Natural killer cell treated with Interleukin-12 subunit alpha and Interleukin-12 subunit beta and Interleukin-15 and Interleukin-18, amount 100 ng/mL, for 72 hours (primary cell): ENCODE results near the gene DHDDS. TPM values are rescaled to one million over a fixed set of nuclear protein-coding genes. Genes with fewer than 3 reads are reported as not detected.

ENCODE experiments used
- ATAC-seq, 2 donors: fragments of 150-1000 bp; cut with Tn5 transposase in 1 of 2; sonication (Bioruptor Pico), chemical (Tn5 transposase) in 1 of 2; 2 replicates each; pipeline ENCODE4 v1.10.0; 2021
- DNase-seq: peaks from one replicate; pipeline ENCODE4 v3.0.0; 2022; ENCODE audit warnings: low spot score
- H3K27ac Mint-ChIP-seq, 2 donors: 1 replicate in 1 of 2; 2 replicates in 1 of 2; pipeline ENCODE4 v1.8.0; 2022; ENCODE audit warnings: mixed read lengths in 2 of 2, mild to moderate bottlenecking in 1 of 2, moderate library complexity in 1 of 2
- H3K27me3 Mint-ChIP-seq, 2 donors: 1 replicate in 1 of 2; 2 replicates in 1 of 2; pipeline ENCODE4 v1.8.0; 2022; ENCODE audit warnings: mixed read lengths in 2 of 2
- H3K36me3 Mint-ChIP-seq: one replicate; pipeline ENCODE4 v1.8.0; 2022; ENCODE audit warnings: mixed read lengths
- H3K4me1 Mint-ChIP-seq, 2 donors: 1 replicate in 1 of 2; 2 replicates in 1 of 2; pipeline ENCODE4 v1.8.0; 2022; ENCODE audit warnings: low read depth in 2 of 2, mixed read lengths in 2 of 2, mild to moderate bottlenecking in 1 of 2
- H3K4me3 Mint-ChIP-seq: one replicate; pipeline ENCODE4 v1.8.0; 2022; ENCODE audit warnings: mixed read lengths
- H3K9me3 Mint-ChIP-seq: 2 replicates; pipeline ENCODE4 v1.8.0; 2022; ENCODE audit warnings: mixed read lengths
- total RNA-seq, 2 donors: library from RNA; stranded (reverse); gene quantifications; one replicate each; pipeline ENCODE4 v1.2.3, GENCODE V29; 2022

Gene DHDDS
- total RNA-seq, 2 donors from 2014 or later, result 63.5 to 87.7 TPM

GRCh38 chr1:26408604-26409003, 23.5 kb upstream of the DHDDS start:
- Mint-ChIP-seq H3K4me1 (peaks cover 15 to 18% of the 10 kb centered on the region in 2 donors), H3K27me3 (peaks cover 45 to 55% of the 10 kb centered on the region in 2 donors), H3K36me3 (no peaks in the 10 kb centered on the region), H3K4me3 (no peak overlapping the region), H3K9me3 (peaks cover 3% of the 10 kb centered on the region), H3K27ac (no peak overlapping the region)
- peak; percentile 79 for DNase-seq
- peak; percentile 74 to 84 for ATAC-seq

DNA sequence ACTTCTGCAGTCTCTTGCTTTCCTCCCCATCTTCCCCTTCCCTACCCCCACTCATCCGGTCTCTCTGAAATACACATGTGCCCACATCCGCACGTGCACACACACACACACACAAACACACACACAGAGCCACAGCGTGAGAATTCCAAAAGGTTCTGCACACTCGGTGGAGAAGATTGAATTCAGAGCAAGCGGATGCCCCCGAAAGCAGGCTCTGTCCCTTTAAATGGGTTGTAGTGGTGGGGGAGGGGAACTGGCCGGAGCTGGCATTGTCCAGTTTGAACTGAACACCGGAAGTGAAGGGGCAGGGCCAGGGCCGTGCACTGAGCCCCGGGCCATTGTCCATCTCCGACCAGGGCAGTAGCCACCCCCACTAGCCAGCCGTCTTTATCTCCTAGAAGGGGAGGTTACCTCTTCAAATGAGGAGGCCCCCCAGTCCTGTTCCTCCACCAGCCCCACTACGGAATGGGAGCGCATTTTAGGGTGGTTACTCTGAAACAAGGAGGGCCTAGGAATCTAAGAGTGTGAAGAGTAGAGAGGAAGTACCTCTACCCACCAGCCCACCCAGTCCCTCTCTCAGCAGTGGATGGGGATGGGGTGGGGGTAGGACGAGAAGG, 22.8 kb upstream of the DHDDS start:
- Mint-ChIP-seq H3K27me3 (peaks cover 45 to 55% of the 10 kb centered on the region in 2 donors), H3K4me3 (no peak overlapping the region), H3K36me3 (no peaks in the 10 kb centered on the region), H3K4me1 (peaks cover 15 to 18% of the 10 kb centered on the region in 2 donors), H3K27ac (no peak overlapping the region), H3K9me3 (peaks cover 3% of the 10 kb centered on the region)
- DNase-seq (no peak), ATAC-seq (no peak)

DNA sequence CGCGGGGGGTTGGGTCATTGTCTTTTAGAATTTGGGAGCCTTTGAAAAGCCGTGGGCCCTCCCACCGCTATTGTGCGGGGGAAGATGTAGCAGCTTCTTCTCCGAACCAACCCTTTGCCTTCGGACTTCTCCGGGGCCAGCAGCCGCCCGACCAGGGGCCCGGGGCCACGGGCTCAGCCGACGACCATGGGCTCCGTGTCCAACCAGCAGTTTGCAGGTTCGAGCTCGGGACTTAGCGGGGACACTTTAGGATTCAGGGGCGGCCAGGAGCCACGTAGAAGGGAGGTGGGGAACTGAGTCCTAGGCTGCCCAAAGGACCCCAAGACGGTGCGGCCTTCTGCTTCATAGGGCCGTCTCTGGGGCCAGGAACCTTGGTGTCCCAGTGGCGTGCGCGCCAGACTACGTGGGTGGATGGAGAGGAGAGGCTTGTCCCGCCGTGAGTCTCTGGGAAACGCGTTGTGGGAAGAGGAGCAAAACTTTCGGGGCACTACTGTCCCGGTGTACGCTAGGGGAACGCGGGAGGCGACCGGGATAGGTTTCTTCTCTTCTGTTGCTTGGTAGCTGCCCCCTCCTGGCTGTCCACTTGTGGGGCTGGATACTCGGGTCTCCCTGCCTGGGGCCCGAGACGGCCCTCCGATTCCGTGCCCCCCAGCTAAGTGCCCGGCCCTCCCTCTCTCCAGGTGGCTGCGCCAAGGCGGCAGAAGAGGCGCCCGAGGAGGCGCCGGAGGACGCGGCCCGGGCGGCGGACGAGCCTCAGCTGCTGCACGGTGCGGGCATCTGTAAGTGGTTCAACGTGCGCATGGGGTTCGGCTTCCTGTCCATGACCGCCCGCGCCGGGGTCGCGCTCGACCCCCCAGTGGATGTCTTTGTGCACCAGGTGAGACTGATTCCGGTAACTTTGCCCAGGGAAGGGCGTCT, 21.2 kb upstream of the DHDDS start, which contains the start of gene LIN28A:
LIN28A (plus strand) TSS at position 112 of the 918 bp plus-strand sequence; CDS start at position 187, 75 bp downstream.
- Mint-ChIP-seq H3K27ac (no peak within 1 kb of the TSS), H3K9me3 (peaks cover 3% of the 10 kb centered on the region), H3K4me1 (peaks cover 15 to 18% of the 10 kb centered on the region in 2 donors), H3K27me3 (peaks cover 49 to 66% of the 10 kb centered on the region in 2 donors), H3K4me3 (no peak within 1 kb of the TSS), H3K36me3 (no peaks in the 10 kb centered on the region)
- ATAC-seq, result peak; percentile 28 to 33
- DNase-seq, result no peak

- H3K4me1 Mint-ChIP-seq, result peaks cover 15 to 18% of the 10 kb centered on the region in 2 donors
- DNase-seq (no peak), ATAC-seq (no peak)
- peaks cover 46 to 60% of the 10 kb centered on the region in 2 donors for H3K27me3 Mint-ChIP-seq
- no peak overlapping the region for H3K27ac Mint-ChIP-seq
- H3K9me3 Mint-ChIP-seq, result peaks cover 3% of the 10 kb centered on the region
- no peaks in the 10 kb centered on the region for H3K36me3 Mint-ChIP-seq
- no peak overlapping the region for H3K4me3 Mint-ChIP-seq
Measured at GRCh38 chr1:26411624-26412074, 20.5 kb upstream of the DHDDS start.

GRCh38 chr1:26412180-26412840, 19.8 kb upstream of the DHDDS start:
- no peak overlapping the region for H3K27ac Mint-ChIP-seq
- H3K4me1 Mint-ChIP-seq, result peaks cover 15 to 18% of the 10 kb centered on the region in 2 donors
- ATAC-seq (no peak), DNase-seq (no peak)
- no peak overlapping the region for H3K4me3 Mint-ChIP-seq
- peaks cover 46 to 58% of the 10 kb centered on the region in 2 donors for H3K27me3 Mint-ChIP-seq
- H3K36me3 Mint-ChIP-seq, result no peaks in the 10 kb centered on the region
- H3K9me3 Mint-ChIP-seq, result peaks cover 3% of the 10 kb centered on the region

- no peak overlapping the region for H3K27ac Mint-ChIP-seq
- peaks cover 15 to 18% of the 10 kb centered on the region in 2 donors for H3K4me1 Mint-ChIP-seq
- H3K9me3 Mint-ChIP-seq, result peaks cover 3% of the 10 kb centered on the region
- H3K27me3 Mint-ChIP-seq, result peaks cover 46 to 58% of the 10 kb centered on the region in 2 donors
- H3K4me3 Mint-ChIP-seq, result no peak overlapping the region
- DNase-seq, result no peak
- H3K36me3 Mint-ChIP-seq, result no peaks in the 10 kb centered on the region
- no peak for ATAC-seq
Measured at GRCh38 chr1:26413031-26413430, 19.1 kb upstream of the DHDDS start.

GRCh38 chr1:26417111-26417759, 14.9 kb upstream of the DHDDS start:
- peak; percentile 91 to 93 for ATAC-seq
- Mint-ChIP-seq H3K27me3 (peaks cover 30 to 52% of the 10 kb centered on the region in 2 donors), H3K9me3 (peaks cover 3% of the 10 kb centered on the region), H3K4me3 (no peak overlapping the region), H3K4me1 (no peaks in the 10 kb centered on the region), H3K36me3 (no peaks in the 10 kb centered on the region), H3K27ac (no peak overlapping the region)
- peak; percentile 85 for DNase-seq

DNA sequence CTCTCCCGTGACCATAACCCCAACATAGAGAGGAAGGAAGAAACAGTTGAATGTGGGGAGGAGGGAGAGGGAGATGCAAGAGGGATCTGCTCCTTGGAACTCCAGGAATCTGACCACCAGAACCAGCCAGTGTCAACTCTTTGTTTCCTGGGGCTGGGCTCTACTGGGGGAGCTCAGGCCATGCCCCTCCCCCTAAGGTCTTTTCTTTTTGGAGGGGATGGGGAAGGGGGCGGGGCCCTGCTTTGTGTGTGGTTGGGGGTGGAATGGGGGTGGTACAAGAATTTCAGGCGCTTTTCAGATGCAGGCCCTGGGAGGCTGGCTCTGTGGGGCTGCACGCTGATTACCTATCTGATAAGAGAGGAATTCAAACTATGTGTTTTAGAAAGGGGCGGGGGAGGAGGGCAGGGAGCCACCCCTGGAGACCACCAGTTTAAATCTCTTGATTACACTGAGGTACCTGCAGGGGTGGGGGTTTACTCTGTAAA, 13.2 kb upstream of the DHDDS start:
- H3K27ac Mint-ChIP-seq, result no peak overlapping the region
- H3K4me1 Mint-ChIP-seq, result no peaks in the 10 kb centered on the region
- no peak overlapping the region for H3K4me3 Mint-ChIP-seq
- H3K36me3 Mint-ChIP-seq, result no peaks in the 10 kb centered on the region
- H3K27me3 Mint-ChIP-seq, result peaks cover 26 to 35% of the 10 kb centered on the region in 2 donors
- ATAC-seq, result no peak
- H3K9me3 Mint-ChIP-seq, result no peaks in the 10 kb centered on the region
- DNase-seq, result no peak

DNA sequence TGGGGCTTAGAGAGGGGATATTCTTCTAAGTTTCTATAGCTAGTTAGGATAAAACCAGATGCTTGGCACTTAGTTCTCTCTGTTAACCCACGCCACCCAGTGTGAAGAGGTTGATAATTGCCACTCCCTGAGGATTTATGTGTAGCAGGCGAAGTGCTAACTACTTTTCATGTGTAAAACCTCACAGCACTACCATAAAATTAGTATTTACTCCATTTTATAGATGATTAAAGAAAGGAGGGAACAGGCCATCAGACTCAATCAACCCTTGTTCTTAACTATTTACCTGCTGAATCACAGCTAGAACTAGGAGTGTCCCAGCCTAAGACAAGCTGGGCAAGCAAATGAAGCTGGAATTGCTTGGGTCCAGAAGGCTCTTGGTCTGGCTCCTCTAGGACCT, 12.6 kb upstream of the DHDDS start:
- Mint-ChIP-seq H3K4me1 (no peaks in the 10 kb centered on the region), H3K9me3 (no peaks in the 10 kb centered on the region)
- DNase-seq, result no peak

DNA sequence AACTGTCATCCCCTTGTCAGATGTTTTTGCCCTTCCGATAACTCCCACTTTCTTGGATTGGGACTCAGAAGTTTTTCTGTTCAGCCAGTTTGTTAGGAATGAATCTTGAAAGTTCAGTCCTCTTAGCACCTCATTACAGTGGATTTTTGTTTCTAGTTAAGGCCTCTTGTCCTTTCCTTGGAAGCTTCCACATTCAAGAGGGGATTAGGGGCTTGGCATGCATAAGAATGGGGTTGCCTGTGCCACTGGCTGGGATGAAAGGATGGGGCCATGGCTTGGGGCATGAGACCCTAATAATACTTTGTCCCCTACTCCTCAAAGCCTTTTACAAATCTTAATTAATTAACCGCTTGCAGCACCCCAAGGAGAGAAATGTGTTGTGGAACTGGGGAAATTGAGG, 2.4 kb upstream of the DHDDS start:
- H3K27me3 Mint-ChIP-seq, result peaks cover 12% of the 10 kb centered on the region in 2 donors
- DNase-seq (no peak), ATAC-seq (no peak)
- peaks cover 9 to 18% of the 10 kb centered on the region in 2 donors for H3K4me1 Mint-ChIP-seq
- H3K9me3 Mint-ChIP-seq, result no peaks in the 10 kb centered on the region
- H3K36me3 Mint-ChIP-seq, result peaks cover 10% of the 10 kb centered on the region
- H3K27ac Mint-ChIP-seq, result no peak overlapping the region
- H3K4me3 Mint-ChIP-seq, result no peak overlapping the region

More for the DNA sequence above, 12.6 kb upstream of the DHDDS start:
- no peak overlapping the region for H3K4me3 Mint-ChIP-seq
- ATAC-seq, result no peak
- H3K27ac Mint-ChIP-seq, result no peak overlapping the region
- no peaks in the 10 kb centered on the region for H3K36me3 Mint-ChIP-seq
- peaks cover 20 to 29% of the 10 kb centered on the region in 2 donors for H3K27me3 Mint-ChIP-seq

- DNase-seq (no peak), ATAC-seq (no peak)
- H3K4me1 Mint-ChIP-seq, result peaks cover 9 to 18% of the 10 kb centered on the region in 2 donors
- peak overlapping the region; percentile 99 for H3K4me3 Mint-ChIP-seq
- peaks cover 10% of the 10 kb centered on the region for H3K36me3 Mint-ChIP-seq
- no peaks in the 10 kb centered on the region for H3K9me3 Mint-ChIP-seq
- H3K27me3 Mint-ChIP-seq, result peaks cover 0 to 3% of the 10 kb centered on the region in 2 donors
- peak overlapping the region; percentile 77 to 87 for H3K27ac Mint-ChIP-seq
Measured at GRCh38 chr1:26432793-26433192, 672 bp downstream of the DHDDS start.

GRCh38 chr1:26434161-26434752, 2.1 kb downstream of the DHDDS start:
- H3K4me1 Mint-ChIP-seq, result peaks cover 9 to 18% of the 10 kb centered on the region in 2 donors
- H3K4me3 Mint-ChIP-seq, result no peak overlapping the region
- H3K27me3 Mint-ChIP-seq, result peaks cover 0 to 3% of the 10 kb centered on the region in 2 donors
- no peak for ATAC-seq
- H3K36me3 Mint-ChIP-seq, result peaks cover 12% of the 10 kb centered on the region
- H3K9me3 Mint-ChIP-seq, result no peaks in the 10 kb centered on the region
- H3K27ac Mint-ChIP-seq, result no peak overlapping the region
- DNase-seq, result no peak

GRCh38 chr1:26438041-26438440, 5.9 kb downstream of the DHDDS start:
- no peaks in the 10 kb centered on the region for H3K9me3 Mint-ChIP-seq
- H3K4me3 Mint-ChIP-seq, result no peak overlapping the region
- peaks cover 28% of the 10 kb centered on the region for H3K36me3 Mint-ChIP-seq
- H3K27me3 Mint-ChIP-seq, result no peaks in the 10 kb centered on the region
- H3K4me1 Mint-ChIP-seq, result peaks cover 5 to 9% of the 10 kb centered on the region in 2 donors
- no peak overlapping the region for H3K27ac Mint-ChIP-seq
- ATAC-seq, result no peak
- no peak for DNase-seq
